IMR-90 (cell line): ENCODE results near the gene DEAF1. TPM values are rescaled to one million over a fixed set of nuclear protein-coding genes. Genes with fewer than 3 reads are reported as not detected.

ENCODE experiments used
- ATAC-seq: fragments of 200-7000 bp; cut with Tn5 transposase; 2 replicates; pipeline ENCODE4 v1.9.1; 2020; ENCODE audit warnings: low read depth, mild to moderate bottlenecking, moderate library complexity
- BruUV-seq: library from RNA; stranded (reverse); fragments of 400-500 nt; replicated peaks from 2 replicates; lab custom pipeline; 2021; lab: Mats Ljungman, UMichigan
- CTCF ChIA-PET: fragments of 300-600 bp; formaldehyde crosslinking; extraction: SDS; loops from one replicate; lab custom pipeline; 2021; ENCODE audit warnings: antibody characterized with exemption; lab: Yijun Ruan, JAX
- POLR2A ChIA-PET: fragments of 300-600 bp; sonication (Branson Sonifier 250); formaldehyde crosslinking; loops from one replicate; lab custom pipeline; 2022; ENCODE audit warnings: antibody characterized with exemption; ENCODE audit not compliant: unreplicated experiment; lab: Charles Lee
- DNase-seq: peaks from one replicate; pipeline ENCODE4 v3.0.0; 2013
- H2AFZ ChIP-seq: replicated peaks from 2 replicates; pipeline ENCODE3; 2013; ENCODE audit warnings: low read length, mild to moderate bottlenecking; ENCODE audit not compliant: poor library complexity
- H2AK5ac ChIP-seq: 2 replicates; pipeline ENCODE4 v1.6.1; 2013; ENCODE audit warnings: low read depth, low read length, inconsistent platforms
- H2AK9ac ChIP-seq: replicated peaks from 2 replicates; pipeline ENCODE3; 2013; ENCODE audit warnings: mild to moderate bottlenecking, low read depth, low read length, moderate library complexity; ENCODE audit not compliant: poor library complexity
- H2BK120ac ChIP-seq: 2 replicates; pipeline ENCODE4 v1.6.1; 2013; ENCODE audit warnings: low read depth, low read length, inconsistent platforms
- H2BK15ac ChIP-seq: 3 replicates; pipeline ENCODE4 v1.6.1; 2013; ENCODE audit warnings: low read depth, low read length, inconsistent platforms
- H2BK20ac ChIP-seq: 2 replicates; pipeline ENCODE4 v1.6.1; 2013; ENCODE audit warnings: low read depth, mild to moderate bottlenecking, inconsistent platforms, low read length, moderate library complexity
- H2BK5ac ChIP-seq: 2 replicates; pipeline ENCODE4 v1.6.1; 2013; ENCODE audit warnings: mild to moderate bottlenecking, low read depth, low read length, inconsistent platforms; ENCODE audit not compliant: poor library complexity, severe bottlenecking
- H3K14ac ChIP-seq: replicated peaks from 2 replicates; pipeline ENCODE4 v1.6.1; 2013; ENCODE audit warnings: low read depth, low read length, inconsistent platforms
- H3K18ac ChIP-seq: 2 replicates; pipeline ENCODE4 v1.6.1; 2013; ENCODE audit warnings: low read depth, low read length, control low read depth
- H3K23ac ChIP-seq: 2 replicates; pipeline ENCODE4 v1.6.1; 2013; ENCODE audit warnings: low read depth, low read length, inconsistent platforms
- H3K27ac ChIP-seq: 2 replicates; pipeline ENCODE4 v1.5.1; 2013; ENCODE audit warnings: mild to moderate bottlenecking, control low read depth, low read length; ENCODE audit not compliant: insufficient read depth
- H3K27me3 ChIP-seq: 2 replicates; pipeline ENCODE4 v1.6.1; 2013; ENCODE audit warnings: low read length; ENCODE audit not compliant: control insufficient read depth, insufficient read depth
- H3K36me3 ChIP-seq: 2 replicates; pipeline ENCODE4 v1.6.1; 2013; ENCODE audit warnings: low read length, mixed read lengths; ENCODE audit not compliant: control insufficient read depth, insufficient read depth
- H3K4ac ChIP-seq: 2 replicates; pipeline ENCODE4 v1.6.1; 2013; ENCODE audit warnings: low read depth, low read length, inconsistent platforms
- H3K4me1 ChIP-seq: 2 replicates; pipeline ENCODE4 v1.6.1; 2013; ENCODE audit warnings: low read length, mixed read lengths; ENCODE audit not compliant: control insufficient read depth, insufficient read depth
- H3K4me2 ChIP-seq: 2 replicates; pipeline ENCODE4 v1.6.1; 2013; ENCODE audit warnings: low read depth, mild to moderate bottlenecking, control low read depth, low read length, moderate library complexity
- H3K4me3 ChIP-seq: 2 replicates; pipeline ENCODE4 v1.5.1; 2013; ENCODE audit warnings: low read depth, mild to moderate bottlenecking, control low read depth, low read length, moderate library complexity; ENCODE audit not compliant: insufficient read depth
- H3K56ac ChIP-seq: 2 replicates; pipeline ENCODE4 v1.6.1; 2013; ENCODE audit warnings: low read length, inconsistent platforms; ENCODE audit not compliant: insufficient read depth; ENCODE audit errors: extremely low read depth
- H3K79me1 ChIP-seq, 2 experiments: 2 replicates each; pipeline ENCODE4 v1.6.1; 2013; ENCODE audit warnings: low read length in 2 of 2, inconsistent platforms in 1 of 2, low read depth in 1 of 2
- H3K9ac ChIP-seq: 2 replicates; pipeline ENCODE4 v1.6.1; 2013; ENCODE audit warnings: low read depth, low read length, control low read depth
- H3K9me1 ChIP-seq: 2 replicates; pipeline ENCODE4 v1.6.1; 2013; ENCODE audit warnings: low read length, inconsistent platforms; ENCODE audit not compliant: insufficient read depth
- H3K9me3 ChIP-seq: 2 replicates; pipeline ENCODE4 v1.6.1; 2013; ENCODE audit warnings: low read length; ENCODE audit not compliant: control insufficient read depth, insufficient read depth
- H4K20me1 ChIP-seq: 2 replicates; pipeline ENCODE4 v1.6.1; 2013; ENCODE audit warnings: low read length, inconsistent platforms; ENCODE audit not compliant: insufficient read depth
- H4K5ac ChIP-seq: 2 replicates; pipeline ENCODE4 v1.6.1; 2013; ENCODE audit warnings: mild to moderate bottlenecking, low read depth, low read length, control low read depth
- H4K8ac ChIP-seq, 2 experiments: 2 replicates each; pipeline ENCODE4 v1.6.1; 2013; ENCODE audit warnings: low read depth in 2 of 2, low read length in 2 of 2, control low read depth in 1 of 2, inconsistent platforms in 1 of 2
- H4K91ac ChIP-seq: 2 replicates; pipeline ENCODE4 v1.6.1; 2013; ENCODE audit warnings: low read depth, low read length, inconsistent platforms; ENCODE audit not compliant: insufficient read depth
- WGBS, 2 experiments: methylation state at CpG; one replicate each; pipeline versions ENCODE4 v1.1.5 to v1.1.7; 2013; ENCODE audit warnings: missing lambda C conversion rate in 2 of 2; ENCODE audit not compliant: insufficient read length in 1 of 2; ENCODE audit errors: extremely low coverage in 2 of 2; 5-methylcytosine and 5-hydroxymethylcytosine counted together
- dilution Hi-C: fragments of 300-500 bp; cut with HindIII; formaldehyde crosslinking; loops from one replicate; pipeline ENCODE4 v1.14.3; 2018; ENCODE audit warnings: low sequenced_read_pairs; ENCODE audit not compliant: unreplicated experiment
- in situ Hi-C: fragments of 300-500 bp; cut with MboI; formaldehyde crosslinking; loops from 3 replicates; pipeline ENCODE4 v1.14.3; 2019; ENCODE audit warnings: low sequenced_read_pairs, inconsistent platforms, mixed read lengths
- intact Hi-C: fragments of 100-400 bp; cut with micrococcal nuclease; formaldehyde crosslinking; loops from 2 replicates; pipeline ENCODE4 v1.10.0; 2022
- polyA plus RNA-seq, 3 experiments: library from polyadenylated mRNA; depleted of rRNA; stranded (reverse); fragments of >200 nt; gene quantifications; 2 replicates each; pipeline ENCODE4 v1.2.3, GENCODE V29; 2012; ENCODE audit warnings: low replicate concordance in 1 of 3
- total RNA-seq: library from RNA; depleted of rRNA; stranded (reverse); fragments of >200 nt; gene quantifications from 2 replicates; pipeline ENCODE4 v1.2.3, GENCODE V29; 2012
- TF ChIP-seq, protein P1 (sequence below): conservative IDR thresholded peaks from 2 replicates; pipeline ENCODE4 v1.5.1; 2012; ENCODE audit warnings: mild to moderate bottlenecking, low read depth, low read length, improper control_type of control experiment

The DEAF1 gene
- total and polyA plus RNA-seq, 2 of the 4 experiments (the other 2 are of a cell fraction), result 22.9 to 31.6 TPM

DNA sequence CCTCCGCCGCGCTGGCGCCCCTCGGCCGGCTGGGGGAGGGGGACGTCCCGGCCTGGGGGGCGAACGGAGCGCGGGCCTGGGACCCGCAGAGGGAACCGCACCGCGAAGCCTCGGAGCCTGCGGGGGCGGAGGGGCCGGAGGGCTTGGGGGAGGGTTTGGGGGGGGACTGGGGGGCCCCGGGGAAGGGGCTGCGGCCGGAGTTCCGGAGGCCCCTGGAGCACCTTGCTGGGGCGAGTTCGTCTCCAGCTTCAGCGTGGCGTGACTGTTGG is 67.8 kb downstream of the DEAF1 start:
- H2AFZ ChIP-seq, result no peak overlapping the region
- H3K56ac ChIP-seq, result no peak overlapping the region
- H4K91ac ChIP-seq, result no peak overlapping the region
- TF ChIP-seq, protein P1, sequence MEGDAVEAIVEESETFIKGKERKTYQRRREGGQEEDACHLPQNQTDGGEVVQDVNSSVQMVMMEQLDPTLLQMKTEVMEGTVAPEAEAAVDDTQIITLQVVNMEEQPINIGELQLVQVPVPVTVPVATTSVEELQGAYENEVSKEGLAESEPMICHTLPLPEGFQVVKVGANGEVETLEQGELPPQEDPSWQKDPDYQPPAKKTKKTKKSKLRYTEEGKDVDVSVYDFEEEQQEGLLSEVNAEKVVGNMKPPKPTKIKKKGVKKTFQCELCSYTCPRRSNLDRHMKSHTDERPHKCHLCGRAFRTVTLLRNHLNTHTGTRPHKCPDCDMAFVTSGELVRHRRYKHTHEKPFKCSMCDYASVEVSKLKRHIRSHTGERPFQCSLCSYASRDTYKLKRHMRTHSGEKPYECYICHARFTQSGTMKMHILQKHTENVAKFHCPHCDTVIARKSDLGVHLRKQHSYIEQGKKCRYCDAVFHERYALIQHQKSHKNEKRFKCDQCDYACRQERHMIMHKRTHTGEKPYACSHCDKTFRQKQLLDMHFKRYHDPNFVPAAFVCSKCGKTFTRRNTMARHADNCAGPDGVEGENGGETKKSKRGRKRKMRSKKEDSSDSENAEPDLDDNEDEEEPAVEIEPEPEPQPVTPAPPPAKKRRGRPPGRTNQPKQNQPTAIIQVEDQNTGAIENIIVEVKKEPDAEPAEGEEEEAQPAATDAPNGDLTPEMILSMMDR, result no peak
- no peak overlapping the region for H4K8ac ChIP-seq
- BruUV-seq, result no TSS peak
- in situ Hi-C loops (no loop called here), intact Hi-C loops (no loop called here), dilution Hi-C loops (no loop called here)
- no peaks in the 10 kb centered on the region for H3K9me3 ChIP-seq
- H3K27ac ChIP-seq, result no peak overlapping the region
- no peak overlapping the region for H2BK15ac ChIP-seq
- no peak overlapping the region for H4K5ac ChIP-seq
- no peak for DNase-seq
- ATAC-seq, result no peak
- CTCF ChIA-PET, result no interaction called here
- peaks cover 2% of the 10 kb centered on the region; the same call in 1 of the 2 replicates for H3K36me3 ChIP-seq
- no peak overlapping the region for H3K9ac ChIP-seq
- no peak overlapping the region for H2AK9ac ChIP-seq
- H3K4me3 ChIP-seq, result no peak overlapping the region
- no peak overlapping the region for H3K4ac ChIP-seq
- POLR2A ChIA-PET, result no interaction called here
- H2BK20ac ChIP-seq, result no peak overlapping the region
- no peak overlapping the region for H2BK120ac ChIP-seq
- 70% methylated on average over 2 of the region's 28 CpGs; no CpG with 5 or more reads in 1 of the 2 experiments for WGBS, 2 experiments
- H2BK5ac ChIP-seq, result no peak overlapping the region
- H2AK5ac ChIP-seq, result no peak overlapping the region
- H3K14ac ChIP-seq, result no peak overlapping the region
- H3K79me1 ChIP-seq, result no peaks in the 10 kb centered on the region
- H3K23ac ChIP-seq, result no peak overlapping the region
- H3K27me3 ChIP-seq, result peaks cover 2% of the 10 kb centered on the region; the same call in 1 of the 2 replicates
- H3K9me1 ChIP-seq, result peaks cover 5% of the 10 kb centered on the region; the same call in 1 of the 2 replicates
- peaks cover 6% of the 10 kb centered on the region; the same call in 1 of the 2 replicates for H4K20me1 ChIP-seq
- H3K4me2 ChIP-seq, result no peak overlapping the region
- H3K4me1 ChIP-seq, result peaks cover 4% of the 10 kb centered on the region; the same call in 1 of the 2 replicates
- H3K18ac ChIP-seq, result no peak overlapping the region
